ES-I3 (cell line): ENCODE data around the gene ZNF780B.

Experiments used
- H3K36me3 ChIP-seq: 2 replicates; pipeline ENCODE4 v1.6.1; 2013; ENCODE audit warnings: mild to moderate bottlenecking, low read length, control low read depth, moderate library complexity; ENCODE audit not compliant: insufficient read depth
- H3K4me1 ChIP-seq: 2 replicates; pipeline ENCODE4 v1.6.1; 2013; ENCODE audit warnings: mild to moderate bottlenecking, control low read depth, low read length; ENCODE audit not compliant: insufficient read depth
- H3K9ac ChIP-seq: 2 replicates; pipeline ENCODE4 v1.6.1; 2013; ENCODE audit warnings: low read depth, mild to moderate bottlenecking, low read length, moderate library complexity
- H3K9me3 ChIP-seq: 2 replicates; pipeline ENCODE4 v1.6.1; 2013; ENCODE audit warnings: mild to moderate bottlenecking, low read length, moderate library complexity; ENCODE audit not compliant: control insufficient read depth, insufficient read depth

ZNF780B gene

GRCh38 chr19:40009674-40010073 is 46.4 kb downstream of the ZNF780B start:
- Histone ChIP-seq H3K4me1 (no peaks in the 10 kb centered on the region), H3K9ac (no peak overlapping the region), H3K9me3 (peaks cover 20% of the 10 kb centered on the region), H3K36me3 (peaks cover 6% of the 10 kb centered on the region)

GRCh38 chr19:40006273-40006691 is 49.7 kb downstream of the ZNF780B start:
- Histone ChIP-seq H3K9ac (no peak overlapping the region), H3K9me3 (no peaks in the 10 kb centered on the region), H3K36me3 (peaks cover 6% of the 10 kb centered on the region)

GRCh38 chr19:40005691-40006272 is 50.2 kb downstream of the ZNF780B start:
- H3K9me3 ChIP-seq, result no peaks in the 10 kb centered on the region
- no peaks in the 10 kb centered on the region for H3K4me1 ChIP-seq
- H3K36me3 ChIP-seq, result peaks cover 6% of the 10 kb centered on the region
- no peak overlapping the region for H3K9ac ChIP-seq

More at GRCh38 chr19:40006273-40006691, 49.7 kb downstream of the ZNF780B start:
- H3K4me1 ChIP-seq, result no peaks in the 10 kb centered on the region

- Histone ChIP-seq H3K4me1 (no peaks in the 10 kb centered on the region), H3K9me3 (no peaks in the 10 kb centered on the region), H3K9ac (no peak overlapping the region), H3K36me3 (no peaks in the 10 kb centered on the region)
These were observed 57.5 kb downstream of the ZNF780B start for GRCh38 chr19:39998501-39998900.

DNA sequence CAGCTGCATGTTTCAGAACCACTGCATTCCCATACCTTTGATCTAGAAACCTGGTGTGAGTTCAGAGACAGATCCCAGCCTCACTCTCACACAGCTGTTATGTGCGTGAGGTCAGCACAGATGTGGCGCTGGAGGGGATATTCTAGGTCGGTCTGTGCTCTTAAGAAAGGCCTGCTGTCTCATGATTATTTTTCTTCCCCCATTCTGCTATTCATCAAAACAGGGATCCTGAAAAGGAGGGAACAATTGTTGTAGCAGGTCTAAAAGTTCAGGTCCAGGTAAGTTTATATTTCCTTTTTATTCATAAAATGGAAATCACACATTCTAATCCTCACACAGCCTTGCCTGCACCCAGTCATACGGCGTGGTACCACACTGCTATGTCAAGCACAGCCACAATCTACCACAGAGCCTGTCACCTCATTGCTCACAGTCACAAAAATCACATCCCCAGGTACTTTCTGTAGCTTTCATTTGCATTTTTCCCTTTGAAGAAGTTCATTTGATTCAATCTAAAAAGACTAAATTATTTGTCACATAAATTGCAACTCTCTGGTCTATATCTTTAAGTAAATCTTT is 58.3 kb downstream of the ZNF780B start:
- H3K36me3 ChIP-seq, result no peaks in the 10 kb centered on the region
- no peaks in the 10 kb centered on the region for H3K4me1 ChIP-seq
- H3K9me3 ChIP-seq, result no peaks in the 10 kb centered on the region
- H3K9ac ChIP-seq, result peak overlapping the region; percentile 87

GRCh38 chr19:39996811-39997637 is 59.0 kb downstream of the ZNF780B start, which contains the start of gene ZNF546:
Gene ZNF546 (plus strand): TSS chr19:39997060. CDS start chr19:39998327, 1,267 bp downstream.
- Histone ChIP-seq H3K4me1 (no peaks in the 10 kb centered on the region), H3K36me3 (no peaks in the 10 kb centered on the region), H3K9me3 (no peaks in the 10 kb centered on the region; the same call in 1 of the 2 replicates), H3K9ac (peak within 1 kb of the TSS; percentile 87)

- H3K9me3 ChIP-seq, result no peaks in the 10 kb centered on the region; the same call in 1 of the 2 replicates
These were observed 59.7 kb downstream of the ZNF780B start for GRCh38 chr19:39996218-39996810.

GRCh38 chr19:39995794-39996193 is 60.2 kb downstream of the ZNF780B start:
- Histone ChIP-seq H3K9ac (peak overlapping the region; percentile 87; the same call in 1 of the 2 replicates), H3K9me3 (no peaks in the 10 kb centered on the region; the same call in 1 of the 2 replicates), H3K4me1 (no peaks in the 10 kb centered on the region), H3K36me3 (no peaks in the 10 kb centered on the region)

More at GRCh38 chr19:39996218-39996810, 59.7 kb downstream of the ZNF780B start:
- H3K4me1 ChIP-seq, result no peaks in the 10 kb centered on the region
- H3K9ac ChIP-seq, result peak overlapping the region; percentile 87
- H3K36me3 ChIP-seq, result no peaks in the 10 kb centered on the region

DNA sequence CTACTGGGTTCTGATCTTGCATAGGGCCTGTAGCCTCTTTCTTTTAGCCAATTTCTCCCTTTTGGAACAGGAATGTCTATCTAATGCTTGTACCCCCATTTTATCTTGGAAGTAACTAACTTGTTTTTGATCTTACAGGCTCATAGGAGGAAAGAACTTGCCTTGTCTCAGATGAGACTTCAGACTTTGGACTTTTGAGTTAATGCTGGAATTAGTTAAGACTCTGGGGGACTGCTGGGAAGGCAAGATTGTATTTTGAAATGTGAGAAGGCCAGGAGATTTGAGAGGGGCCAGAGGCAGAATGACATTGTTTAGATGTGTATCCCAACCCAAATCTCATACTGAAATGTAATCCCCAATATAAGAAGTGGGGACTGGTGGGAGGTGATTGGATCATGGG is 61.7 kb downstream of the ZNF780B start:
- H3K9ac ChIP-seq, result no peak overlapping the region
- no peaks in the 10 kb centered on the region for H3K36me3 ChIP-seq
- H3K4me1 ChIP-seq, result no peaks in the 10 kb centered on the region
- H3K9me3 ChIP-seq, result no peaks in the 10 kb centered on the region; the same call in 1 of the 2 replicates

GRCh38 chr19:39993605-39994004 is 62.4 kb downstream of the ZNF780B start:
- H3K9ac ChIP-seq, result no peak overlapping the region
- H3K9me3 ChIP-seq, result no peaks in the 10 kb centered on the region; the same call in 1 of the 2 replicates

DNA sequence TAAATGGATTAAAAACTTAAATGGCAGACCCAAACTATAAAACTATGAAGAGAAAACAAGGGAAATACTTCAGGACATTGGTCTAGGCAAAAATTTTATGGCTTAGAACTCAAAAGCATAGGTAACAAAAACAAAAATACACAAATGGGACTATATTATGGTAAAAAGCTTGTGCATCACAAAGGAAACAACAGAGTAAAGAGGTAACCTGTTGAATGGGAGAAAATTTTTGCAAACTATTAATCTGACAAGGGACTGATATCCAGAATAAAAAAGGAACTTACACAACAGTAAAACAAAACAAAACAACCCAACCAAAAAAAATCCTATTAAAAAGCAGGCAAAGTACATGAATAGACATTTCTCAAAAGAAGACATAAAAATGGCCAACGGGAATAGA is 68.4 kb downstream of the ZNF780B start:
- Histone ChIP-seq H3K9me3 (peaks cover 5% of the 10 kb centered on the region), H3K36me3 (no peaks in the 10 kb centered on the region), H3K9ac (no peak overlapping the region), H3K4me1 (no peaks in the 10 kb centered on the region)

More at GRCh38 chr19:39993605-39994004, 62.4 kb downstream of the ZNF780B start:
- Histone ChIP-seq H3K36me3 (no peaks in the 10 kb centered on the region), H3K4me1 (no peaks in the 10 kb centered on the region)

GRCh38 chr19:39987167-39987566 is 68.9 kb downstream of the ZNF780B start:
- Histone ChIP-seq H3K36me3 (no peaks in the 10 kb centered on the region), H3K9ac (no peak overlapping the region), H3K9me3 (peaks cover 5% of the 10 kb centered on the region), H3K4me1 (no peaks in the 10 kb centered on the region)

- Histone ChIP-seq H3K9me3 (peaks cover 5% of the 10 kb centered on the region), H3K36me3 (no peaks in the 10 kb centered on the region), H3K9ac (no peak overlapping the region), H3K4me1 (no peaks in the 10 kb centered on the region)
These were observed 69.4 kb downstream of the ZNF780B start for GRCh38 chr19:39986643-39987042.

GRCh38 chr19:39983695-39984300 is 72.2 kb downstream of the ZNF780B start:
- peaks cover 17% of the 10 kb centered on the region for H3K36me3 ChIP-seq
- peaks cover 5% of the 10 kb centered on the region for H3K9me3 ChIP-seq
- H3K4me1 ChIP-seq, result no peaks in the 10 kb centered on the region
- H3K9ac ChIP-seq, result no peak overlapping the region
